Suppressor macrophage treated with lipopolysaccharide for 1 hour (primary cell): ENCODE measurements around the gene PMP22.
A peak's percentile ranks its signal among the peaks of the same experiment; 100 is the strongest.

ENCODE experiments used
- DNase-seq, 3 donors: peaks; one replicate each; pipeline ENCODE4 v3.0.0-alpha.2; 2020 to 2022

Gene PMP22

DNA sequence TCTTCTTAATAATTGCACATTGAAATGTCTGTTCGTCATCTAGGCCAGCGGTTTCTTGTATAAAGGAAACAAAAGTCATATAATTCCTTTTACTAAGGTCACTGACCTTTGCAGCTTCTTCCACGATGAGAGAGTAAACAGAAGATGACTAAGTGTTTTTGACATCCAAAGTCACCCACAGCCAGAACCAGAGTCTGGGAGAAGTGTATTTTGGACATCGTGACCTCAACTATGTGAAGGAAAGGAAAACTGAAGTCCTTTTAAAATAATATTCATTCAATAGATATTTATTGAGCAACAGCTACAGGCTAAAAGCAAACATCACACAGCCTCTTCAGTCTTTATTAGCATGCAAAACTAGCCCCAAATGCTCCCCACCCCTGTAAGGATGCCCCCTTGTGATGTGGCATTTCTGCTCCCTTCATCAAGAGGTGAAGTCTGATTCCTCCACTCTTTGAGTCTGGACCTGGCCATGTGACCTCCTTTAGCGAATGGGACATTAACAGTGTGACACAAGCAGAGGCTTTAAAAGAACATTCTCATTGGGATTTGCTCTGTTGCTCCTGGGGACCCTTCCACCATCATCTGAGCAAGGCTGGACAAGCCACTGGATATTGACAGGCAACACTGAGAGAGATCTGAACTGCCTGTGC lies 8.1 kb upstream of the PMP22 start:
- DNase-seq, result peak in 2 of 3 donors; percentile 21 to 24

DNA sequence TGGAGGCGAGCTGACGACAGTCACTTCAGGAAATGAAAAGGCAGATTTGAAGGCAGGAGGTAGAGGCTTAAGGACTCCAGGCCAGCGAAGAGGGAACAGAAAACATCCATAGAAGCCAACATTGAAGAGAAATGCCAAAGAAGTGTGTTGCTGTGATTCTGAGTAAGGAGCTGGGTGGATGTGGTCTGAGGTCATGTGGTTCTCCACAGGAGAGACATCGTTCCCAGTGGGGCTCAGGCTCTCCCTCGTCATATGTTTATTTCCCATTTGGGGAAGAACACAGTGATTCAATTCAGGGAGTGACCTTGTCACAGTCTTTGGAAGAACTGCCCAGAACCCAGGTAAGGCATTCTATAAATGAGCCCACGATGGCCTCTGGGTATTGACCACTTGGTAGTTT lies 6.6 kb upstream of the PMP22 start:
- peak in 2 of 3 donors; percentile 23 to 40 for DNase-seq

DNA sequence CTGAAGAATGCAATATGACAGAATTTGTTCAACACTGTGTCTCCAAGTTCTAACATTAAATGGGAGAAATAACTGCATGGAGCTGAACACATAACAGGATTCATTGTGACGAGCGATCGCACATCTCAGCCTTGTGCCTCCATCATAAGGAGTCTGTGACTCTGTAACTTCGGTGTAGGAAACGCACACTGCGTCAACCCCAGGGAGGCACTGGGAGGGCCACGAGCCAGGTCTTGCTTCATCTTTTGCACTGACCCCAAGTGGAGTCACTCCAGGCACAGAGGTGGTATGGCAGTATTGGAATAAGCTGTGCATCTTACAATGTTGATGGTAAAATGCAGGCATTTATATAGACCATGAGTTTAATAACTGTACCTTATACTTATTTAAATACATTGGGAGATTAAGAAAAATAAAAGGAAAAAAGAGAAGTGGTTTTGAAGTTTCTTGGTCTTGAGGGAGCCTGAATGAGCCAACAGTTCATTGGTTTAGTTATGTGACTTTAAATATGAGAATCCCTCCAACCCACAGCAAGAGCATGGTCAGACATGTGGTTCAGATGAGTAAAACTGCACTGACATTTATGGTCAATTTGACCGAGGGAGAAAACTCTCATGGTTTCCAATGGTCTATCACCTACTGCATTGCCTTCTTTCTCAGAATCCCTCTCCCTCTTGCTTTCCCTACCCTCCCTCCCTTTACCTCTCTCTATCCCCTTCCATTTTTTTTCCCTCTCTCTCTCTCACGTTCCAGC lies 5.7 kb upstream of the PMP22 start:
- DNase-seq, result no peak

DNA sequence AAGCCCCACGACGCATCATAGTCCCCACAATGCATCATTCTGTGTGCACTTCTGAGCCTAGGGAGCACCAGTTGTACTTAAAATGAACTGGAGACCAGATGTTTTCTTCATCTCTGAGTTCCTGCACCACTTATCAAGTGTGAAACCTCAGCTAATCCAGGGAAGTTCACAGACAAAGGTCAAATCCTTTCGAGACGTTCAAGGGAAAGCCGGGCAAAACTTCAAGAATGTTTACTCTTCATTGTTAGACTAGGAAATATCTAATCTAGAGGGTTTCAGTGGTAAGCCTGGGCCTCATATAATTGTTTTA lies 4.6 kb upstream of the PMP22 start:
- DNase-seq, result no peak

DNA sequence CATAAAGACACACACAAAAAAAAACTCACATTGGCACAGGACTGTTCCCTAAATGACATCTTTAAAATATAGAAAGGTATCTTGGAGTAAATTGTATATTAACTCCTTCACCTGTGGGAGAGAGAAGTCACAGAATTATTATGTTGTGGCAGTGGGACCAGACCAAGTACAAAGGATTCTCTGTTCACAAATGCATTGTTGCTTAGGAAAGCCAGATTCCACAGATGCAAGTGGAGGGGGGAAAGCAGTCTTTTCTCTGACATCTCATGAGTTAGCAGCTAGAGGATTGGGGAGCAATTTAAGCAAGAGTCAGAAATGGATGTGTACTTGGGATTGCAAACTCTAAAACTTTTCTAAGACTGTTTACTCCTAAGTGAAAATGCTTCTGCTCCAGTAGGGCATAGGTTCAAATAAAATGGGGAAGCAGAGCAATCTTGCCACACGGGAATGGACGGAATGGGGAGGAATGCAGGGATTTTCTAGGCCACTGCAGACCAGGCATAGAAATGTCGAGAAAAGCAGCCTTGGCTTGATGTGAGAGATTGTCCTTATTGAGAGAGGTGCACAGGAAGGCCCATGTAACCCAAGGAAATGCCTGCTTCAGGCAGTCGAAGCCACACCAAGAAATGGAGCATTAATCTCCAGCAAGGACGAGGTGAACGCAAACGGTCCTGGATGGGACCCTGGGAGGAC lies 4.1 kb upstream of the PMP22 start:
- DNase-seq, result no peak

DNA sequence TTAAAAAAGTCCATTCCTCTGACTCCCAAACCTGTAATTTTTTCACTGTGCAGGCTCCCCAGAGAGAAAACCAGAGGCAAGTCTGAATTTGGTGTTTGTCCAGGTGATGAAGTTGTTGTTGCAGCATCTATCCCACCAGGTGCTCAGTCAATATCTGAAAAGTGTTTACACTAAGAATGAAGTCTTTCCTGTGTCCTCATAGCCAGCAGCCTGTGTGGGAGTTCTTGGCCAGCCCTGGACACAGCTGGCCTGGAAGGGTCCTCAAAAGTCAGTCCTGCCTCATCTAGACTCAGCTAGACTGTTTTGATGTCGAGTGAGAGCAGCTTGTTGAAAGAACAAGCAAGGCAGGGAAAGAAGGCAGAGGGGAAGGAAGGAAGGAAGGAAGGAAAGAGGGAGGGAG lies 3.3 kb upstream of the PMP22 start:
- no peak for DNase-seq

DNA sequence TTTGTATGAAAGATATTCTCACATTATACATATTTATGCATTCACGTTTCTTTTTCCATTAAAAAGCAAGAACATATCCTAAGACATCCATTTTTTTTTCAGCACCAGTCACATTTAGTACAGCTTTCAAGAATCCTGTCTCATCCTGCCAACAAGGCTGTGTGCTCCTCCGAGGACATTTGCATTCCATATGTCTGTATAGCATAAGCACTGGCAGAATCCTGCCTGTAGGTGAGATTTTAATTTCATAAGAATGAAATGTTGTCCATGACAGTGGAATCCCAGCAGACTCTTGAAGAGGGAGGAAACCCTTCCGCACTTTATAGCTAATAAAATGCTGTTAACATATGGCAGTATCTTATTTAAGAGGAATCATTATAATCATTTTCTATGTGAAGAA lies 2.9 kb upstream of the PMP22 start:
- DNase-seq, result no peak

DNA sequence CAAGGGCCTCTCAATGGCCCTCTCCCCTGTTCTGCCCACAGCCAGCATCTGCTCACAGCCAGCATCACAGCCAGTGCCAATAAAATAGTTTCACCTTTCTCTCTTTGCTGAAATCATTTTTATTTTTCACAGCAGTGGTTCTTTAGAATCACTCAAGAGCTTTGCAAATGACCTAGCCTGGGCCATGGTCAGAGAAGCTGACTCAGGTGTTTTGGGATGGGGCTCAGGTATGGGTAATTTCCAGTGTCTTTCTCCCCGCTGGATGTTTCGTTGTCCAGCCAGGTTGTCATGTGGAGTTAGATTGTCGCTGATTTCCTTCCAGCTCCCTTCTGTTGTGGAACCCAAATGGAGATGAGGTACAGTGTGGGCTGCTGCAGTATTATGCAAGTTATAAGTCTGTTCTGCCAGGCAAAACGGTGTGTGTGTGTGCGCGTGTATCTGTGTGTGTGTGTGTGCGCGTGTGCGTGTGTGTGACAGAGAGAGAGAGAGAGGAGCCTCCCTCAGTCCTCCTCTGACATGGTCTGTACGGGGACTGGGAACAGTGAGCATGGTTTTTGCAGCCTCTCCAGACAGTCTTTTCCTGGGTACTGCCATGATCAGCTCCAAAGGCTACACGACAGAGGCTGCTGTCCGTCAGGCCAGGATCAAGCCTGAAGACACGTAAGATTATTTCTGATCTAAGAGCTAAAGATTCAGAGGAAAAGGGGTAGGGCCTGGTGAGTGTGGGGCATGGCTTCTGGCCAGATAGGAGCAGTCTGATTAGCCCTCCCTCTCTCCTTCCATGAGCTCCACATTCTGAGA lies 1.4 kb upstream of the PMP22 start:
- no peak for DNase-seq

DNA sequence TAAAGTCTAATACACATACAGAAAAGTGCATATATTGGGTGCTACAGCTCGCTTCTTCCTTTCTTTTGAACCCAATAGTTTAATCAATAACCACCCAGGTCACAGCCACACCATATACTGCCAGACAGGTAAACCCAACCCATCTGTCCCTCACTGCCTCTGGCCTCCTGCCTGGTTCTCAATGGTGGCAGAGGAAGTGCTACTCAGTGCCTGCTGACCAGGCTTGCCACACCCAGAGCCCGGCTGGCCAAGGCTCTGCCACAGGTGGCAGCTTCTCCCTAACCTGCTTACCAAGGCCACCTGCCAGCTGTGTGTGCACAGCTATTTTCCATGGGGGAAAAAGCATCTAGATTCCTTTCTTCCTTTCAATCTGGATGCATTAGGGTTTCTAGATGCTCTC lies 584 bp downstream of the PMP22 start:
- DNase-seq, result no peak

DNA sequence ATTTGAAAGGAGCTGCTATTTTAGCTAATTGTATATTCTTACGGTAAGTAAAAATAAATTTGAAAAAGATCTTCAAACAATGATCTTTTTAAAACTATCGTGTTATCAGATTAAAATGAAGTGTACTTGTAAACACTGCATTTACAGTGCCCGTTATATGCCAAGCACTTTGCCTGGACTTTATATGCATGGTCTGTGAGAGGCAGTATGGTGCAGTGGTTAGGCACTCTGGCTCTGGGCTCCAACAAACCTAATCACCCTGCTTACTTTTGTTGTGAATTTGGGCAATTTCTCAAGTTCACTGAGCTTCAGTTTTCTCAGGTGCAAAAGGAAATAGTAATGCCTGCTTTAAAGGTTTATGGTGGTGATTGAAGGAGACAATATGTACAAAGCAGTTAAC lies 1.4 kb downstream of the PMP22 start:
- no peak for DNase-seq

DNA sequence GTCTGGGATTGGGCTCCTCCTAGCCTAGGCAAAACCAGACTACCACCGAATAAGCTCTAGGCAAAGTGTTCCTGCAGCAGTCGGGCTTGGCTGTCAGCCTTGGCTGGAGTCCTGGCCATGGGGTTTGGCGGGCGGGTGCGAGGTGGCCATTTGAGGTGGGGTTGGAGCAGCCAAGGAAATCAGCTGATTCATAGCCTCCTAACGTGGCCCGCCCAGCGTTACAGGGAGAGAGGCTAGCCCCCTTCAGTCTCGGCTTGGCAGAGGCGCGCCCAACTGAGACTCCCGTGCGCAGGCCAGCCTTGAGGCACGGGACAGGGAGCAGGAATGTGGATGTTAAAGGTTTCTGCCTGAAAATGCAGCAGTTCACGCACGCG lies 1.9 kb downstream of the PMP22 start:
- DNase-seq, result peak in 2 of 3 donors; percentile 38 to 51

DNA sequence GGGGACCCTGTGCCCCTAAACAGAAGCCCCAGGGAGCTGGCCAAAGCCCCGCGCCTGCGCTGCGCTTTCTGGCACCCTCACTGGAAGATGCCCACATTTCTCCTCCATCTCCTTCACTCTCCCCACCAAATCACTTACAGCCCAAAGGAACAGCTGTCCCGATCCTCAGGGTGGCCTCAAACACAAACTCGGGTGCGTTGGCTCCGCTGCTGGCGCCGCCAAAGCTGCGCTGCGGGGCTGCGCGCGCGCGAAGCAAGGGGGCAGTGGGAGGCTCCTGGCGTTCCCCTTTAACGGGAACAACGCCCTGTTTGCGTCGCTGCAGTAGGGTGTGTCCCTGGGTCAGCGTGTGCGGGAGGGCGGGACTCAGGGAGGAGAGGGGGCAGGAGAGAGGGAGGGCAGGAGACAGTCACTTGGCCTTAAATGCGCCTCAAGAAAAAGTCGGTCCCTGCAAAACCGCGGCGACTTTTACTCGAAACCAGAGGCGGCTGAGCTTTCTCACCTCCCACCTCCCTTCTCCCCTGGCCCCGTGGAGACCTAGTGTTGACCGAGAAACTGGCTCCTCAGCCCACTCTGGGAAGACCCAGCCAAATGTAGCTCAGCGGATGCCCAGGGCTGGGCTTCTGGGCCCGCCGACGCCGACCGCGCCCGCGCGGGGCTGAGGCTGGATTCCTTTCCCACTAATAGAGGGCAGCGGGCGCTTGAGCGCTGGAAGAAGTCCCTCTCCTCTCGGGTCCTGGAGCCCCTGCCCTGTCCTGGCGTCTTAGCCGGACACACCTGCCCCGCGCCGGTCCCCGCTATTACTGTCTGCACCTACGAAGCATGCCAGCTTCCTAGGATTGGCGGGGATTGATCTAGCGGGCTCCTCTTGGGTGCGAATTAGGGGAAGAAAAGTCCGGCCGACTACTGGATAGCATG lies 2.6 kb downstream of the PMP22 start:
- peak; percentile 88 to 90 (median 89) for DNase-seq

DNA sequence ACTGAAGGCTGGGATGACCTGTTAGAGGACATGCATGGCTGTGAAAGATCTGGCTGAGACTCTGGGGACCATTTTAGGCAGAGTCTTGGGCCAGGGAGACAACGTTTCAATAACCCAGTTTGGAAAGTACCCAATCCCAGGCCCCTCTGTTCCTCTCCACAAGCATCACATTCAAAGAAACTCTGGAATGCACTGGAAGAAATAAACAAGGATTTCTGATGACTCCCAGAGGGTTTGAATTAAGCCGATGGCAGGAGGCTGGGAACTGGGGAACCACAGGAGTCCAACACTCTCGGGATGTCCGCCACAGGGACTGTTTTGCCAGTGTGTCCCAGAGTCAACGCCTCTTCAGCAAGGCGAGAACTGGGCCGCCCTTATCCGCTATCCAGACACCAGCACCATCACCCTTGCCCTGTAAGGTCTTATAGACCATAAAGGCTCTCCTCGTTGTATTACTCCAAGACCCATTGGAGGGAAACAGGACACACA lies 3.3 kb downstream of the PMP22 start:
- DNase-seq, result peak in 2 of 3 donors; percentile 35 to 36

DNA sequence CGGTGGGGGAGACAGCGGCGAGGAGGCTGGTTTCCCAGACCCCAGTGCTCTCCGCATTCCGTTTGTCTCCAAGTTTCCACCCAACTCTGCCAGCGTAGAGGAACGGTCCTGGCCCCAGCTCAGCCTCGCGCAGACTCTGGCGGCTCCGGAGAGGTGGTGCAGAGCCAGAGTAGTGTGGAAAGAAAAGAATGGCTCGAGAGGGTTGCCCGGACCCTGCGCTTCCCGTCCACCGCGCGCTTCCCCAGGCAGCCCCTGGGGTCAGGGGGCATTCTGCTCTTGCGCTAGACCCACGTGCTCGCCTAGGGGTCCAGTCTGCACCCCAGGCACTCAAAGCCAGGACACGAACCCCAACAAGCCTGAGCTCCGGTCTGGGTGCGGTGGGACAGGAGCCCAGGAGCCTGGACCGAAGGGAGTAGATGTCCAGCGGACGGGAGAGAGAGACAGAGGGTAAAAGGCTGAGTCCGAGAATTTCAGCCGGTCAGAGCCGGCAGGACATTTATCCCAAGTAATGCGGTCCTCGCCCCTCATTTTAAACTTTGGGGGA lies 3.8 kb downstream of the PMP22 start:
- DNase-seq, result peak; percentile 50 to 57 (median 52)

DNA sequence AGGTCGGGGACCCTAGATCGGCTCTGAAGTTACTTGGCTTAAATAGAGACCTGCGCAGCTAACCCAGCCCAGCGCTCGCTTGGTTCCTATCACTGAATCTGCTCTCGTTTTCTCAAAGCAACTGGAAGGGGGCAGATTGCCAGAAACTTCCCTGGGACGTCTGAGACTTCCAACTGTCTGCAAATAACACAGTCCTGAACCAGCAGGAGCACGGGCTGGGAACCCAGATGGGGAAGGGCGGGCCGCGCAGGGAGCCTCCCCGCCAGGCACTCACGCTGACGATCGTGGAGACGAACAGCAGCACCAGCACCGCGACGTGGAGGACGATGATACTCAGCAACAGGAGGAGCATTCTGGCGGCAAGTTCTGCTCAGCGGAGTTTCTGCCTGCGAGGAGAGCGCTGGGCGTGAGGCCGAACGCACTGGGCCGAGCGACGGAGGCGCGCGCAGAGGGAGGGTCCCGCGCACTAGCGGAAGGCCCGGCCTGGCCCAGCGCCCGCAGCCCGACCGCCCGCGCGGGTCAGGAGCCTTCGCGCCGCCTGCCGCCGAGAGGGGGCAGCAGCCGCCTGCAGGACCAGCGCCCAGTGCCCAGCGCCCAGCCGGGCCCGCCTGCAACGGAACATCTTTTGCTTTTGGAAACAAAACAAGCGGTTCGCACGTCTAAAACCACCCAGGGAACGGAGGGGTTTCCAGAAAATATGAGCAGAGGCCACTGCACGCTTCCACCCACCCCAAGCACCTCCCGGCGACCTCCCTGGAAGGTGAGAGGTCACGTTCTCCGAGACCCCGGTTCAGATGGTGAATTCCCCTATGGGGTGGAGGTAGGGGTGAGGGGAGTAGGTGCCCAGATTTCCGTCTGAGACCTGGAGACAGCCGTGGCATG lies 4.5 kb downstream of the PMP22 start:
- peak; percentile 88 to 96 (median 93) for DNase-seq

DNA sequence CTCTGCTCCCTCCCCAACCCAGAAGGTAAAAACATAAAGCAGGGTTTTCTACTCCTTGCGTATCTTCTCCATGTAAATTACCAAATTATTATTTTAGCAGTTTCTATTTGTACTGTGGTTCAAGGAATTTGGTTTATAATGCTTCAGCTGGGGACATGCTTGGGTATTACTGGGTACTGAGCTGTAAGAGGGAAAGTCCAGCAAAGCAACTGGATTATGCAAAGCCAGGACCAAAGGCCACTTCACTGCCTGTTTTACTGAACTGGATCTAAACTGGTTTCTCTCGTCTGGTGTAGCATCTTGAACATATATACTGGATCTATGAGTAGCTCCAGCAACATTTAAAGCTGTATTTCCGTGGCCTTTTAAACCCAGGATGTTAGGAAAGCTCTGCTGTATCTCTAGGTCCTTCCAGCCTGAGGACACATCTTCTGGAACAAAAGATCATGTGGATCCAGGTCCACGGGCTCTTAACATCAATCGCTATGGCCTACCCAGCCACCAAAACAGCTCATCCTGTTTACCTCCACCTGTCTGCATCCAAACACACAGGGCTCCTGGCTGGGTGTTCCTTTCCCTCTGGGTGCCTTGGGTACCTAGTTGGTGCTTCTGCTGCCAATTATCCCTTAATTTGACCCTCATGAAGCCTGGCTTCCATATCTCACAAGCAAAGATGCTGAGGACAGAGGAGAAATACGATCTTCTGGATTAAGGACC lies 7.2 kb downstream of the PMP22 start:
- peak; percentile 34 to 61 (median 61) for DNase-seq

DNA sequence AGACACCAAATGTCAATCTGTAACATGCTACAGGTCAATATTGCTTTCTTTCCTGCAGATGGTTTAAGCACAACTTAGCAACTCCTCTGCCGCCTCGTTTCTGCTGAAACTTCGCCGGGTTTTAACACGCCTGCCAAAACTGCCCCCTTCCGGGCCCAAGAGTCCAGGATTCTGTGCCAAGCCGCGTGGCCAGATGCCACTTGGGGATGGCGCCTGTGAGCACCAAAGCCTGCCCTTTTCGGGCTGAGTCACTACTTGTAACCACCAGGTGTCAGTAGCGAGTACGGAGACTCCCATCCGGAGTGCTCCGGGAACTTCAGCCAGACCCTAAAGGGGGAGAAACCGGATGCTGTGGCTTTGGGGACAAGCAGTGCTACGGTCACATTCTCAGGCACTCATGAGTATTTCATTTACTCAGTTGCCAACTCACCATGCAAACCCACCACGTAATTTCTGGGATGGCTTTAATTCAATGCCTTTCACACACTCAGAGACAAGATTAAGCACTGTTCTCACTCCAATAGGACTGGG lies 7.8 kb downstream of the PMP22 start:
- DNase-seq, result peak; percentile 87 to 88 (median 88)

DNA sequence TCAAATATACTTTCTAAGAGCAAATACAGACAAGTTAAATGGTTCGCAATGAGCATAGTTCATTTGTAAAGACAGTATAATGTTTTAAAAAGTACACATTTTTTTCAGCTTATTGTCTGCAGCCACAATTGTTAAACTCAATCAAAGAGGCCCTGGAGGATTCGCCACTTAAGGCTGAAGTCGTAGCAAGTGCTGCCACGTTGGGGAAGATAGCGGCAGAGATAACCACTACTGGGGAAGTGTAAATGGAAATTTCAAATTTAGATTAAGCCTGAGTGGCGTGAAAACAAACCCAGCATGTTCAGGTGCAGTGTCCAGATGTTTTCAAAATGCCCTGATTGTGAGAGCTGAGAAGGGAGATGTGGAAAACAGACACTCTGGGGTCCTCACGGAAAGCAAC lies 8.4 kb downstream of the PMP22 start:
- DNase-seq, result no peak

DNA sequence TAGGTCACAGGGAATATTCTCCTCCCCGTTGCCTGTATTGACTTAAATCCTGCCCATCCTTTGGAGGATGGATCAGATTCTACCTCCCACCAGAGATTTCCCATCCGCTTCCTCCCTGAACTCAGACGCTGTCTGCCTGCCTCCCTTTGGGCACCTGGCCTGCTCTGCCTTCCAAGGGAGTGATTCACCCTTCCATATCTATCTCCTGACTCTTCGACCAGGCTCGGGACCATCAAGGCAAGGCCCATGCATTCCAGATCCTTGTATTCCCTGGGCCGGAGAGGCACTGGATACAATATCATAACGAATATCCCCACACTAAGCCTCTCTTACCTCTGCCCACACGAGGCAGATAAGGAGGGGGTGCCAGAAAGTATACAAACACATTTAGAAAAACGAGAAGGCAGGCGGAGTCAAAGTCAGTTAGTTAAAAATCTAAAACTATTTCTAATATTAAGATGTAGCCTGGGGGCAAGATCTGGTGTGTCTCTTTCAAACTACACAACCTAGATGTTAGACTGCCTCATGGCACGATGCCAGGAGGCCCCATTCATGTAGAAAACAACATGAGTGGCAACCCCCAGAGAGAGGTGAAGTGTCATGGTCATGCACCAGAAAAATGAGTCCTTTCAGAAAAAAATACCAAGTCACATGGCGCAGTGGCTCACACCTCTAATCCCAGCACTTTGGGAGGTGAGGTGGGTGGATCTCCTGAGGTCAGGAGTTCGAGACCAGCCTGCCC lies 9.2 kb downstream of the PMP22 start:
- no peak for DNase-seq
